Mucosa of stomach (tissue), 1 donor: Measurements from ENCODE around the gene TCAP.

Experiments
- H3K27me3 ChIP-seq: one replicate; pipeline ENCODE4 v1.7.0; 2013; ENCODE audit warnings: mild to moderate bottlenecking, low read length; ENCODE audit not compliant: control insufficient read depth, insufficient read depth
- H3K36me3 ChIP-seq: one replicate; pipeline ENCODE4 v1.7.0; 2013; ENCODE audit warnings: low read length; ENCODE audit not compliant: control insufficient read depth, insufficient read depth
- H3K4me1 ChIP-seq: one replicate; pipeline ENCODE4 v1.7.0; 2013; ENCODE audit warnings: mild to moderate bottlenecking, low read length; ENCODE audit not compliant: control insufficient read depth, insufficient read depth
- H3K4me3 ChIP-seq: one replicate; pipeline ENCODE4 v1.7.0; 2013; ENCODE audit warnings: low read length
- H3K9ac ChIP-seq: one replicate; pipeline ENCODE4 v1.7.0; 2013; ENCODE audit warnings: mild to moderate bottlenecking, low read length, moderate library complexity
- H3K9me3 ChIP-seq: one replicate; pipeline ENCODE4 v1.7.0; 2013; ENCODE audit warnings: mild to moderate bottlenecking, low read length, moderate library complexity; ENCODE audit not compliant: control insufficient read depth
- donor health status: Pancreatic carcinoma.

The TCAP gene

DNA sequence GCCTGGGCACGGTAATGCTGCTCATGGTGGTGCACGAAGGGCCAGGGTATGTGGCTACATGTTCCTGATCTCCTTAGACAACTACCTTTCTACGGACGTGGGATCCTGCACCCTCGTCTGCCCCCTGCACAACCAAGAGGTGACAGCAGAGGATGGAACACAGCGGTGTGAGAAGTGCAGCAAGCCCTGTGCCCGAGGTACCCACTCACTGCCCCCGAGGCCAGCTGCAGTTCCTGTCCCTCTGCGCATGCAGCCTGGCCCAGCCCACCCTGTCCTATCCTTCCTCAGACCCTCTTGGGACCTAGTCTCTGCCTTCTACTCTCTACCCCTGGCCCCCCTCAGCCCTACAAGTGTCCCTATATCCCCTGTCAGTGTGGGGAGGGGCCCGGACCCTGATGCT, 46.7 kb downstream of the TCAP start:
- no peak overlapping the region for H3K9ac ChIP-seq
- H3K9me3 ChIP-seq = no peaks in the 10 kb centered on the region
- peaks cover 44% of the 10 kb centered on the region for H3K36me3 ChIP-seq
- H3K4me3 ChIP-seq = no peak overlapping the region
- H3K4me1 ChIP-seq = peaks cover 27% of the 10 kb centered on the region
- H3K27me3 ChIP-seq = no peaks in the 10 kb centered on the region

DNA sequence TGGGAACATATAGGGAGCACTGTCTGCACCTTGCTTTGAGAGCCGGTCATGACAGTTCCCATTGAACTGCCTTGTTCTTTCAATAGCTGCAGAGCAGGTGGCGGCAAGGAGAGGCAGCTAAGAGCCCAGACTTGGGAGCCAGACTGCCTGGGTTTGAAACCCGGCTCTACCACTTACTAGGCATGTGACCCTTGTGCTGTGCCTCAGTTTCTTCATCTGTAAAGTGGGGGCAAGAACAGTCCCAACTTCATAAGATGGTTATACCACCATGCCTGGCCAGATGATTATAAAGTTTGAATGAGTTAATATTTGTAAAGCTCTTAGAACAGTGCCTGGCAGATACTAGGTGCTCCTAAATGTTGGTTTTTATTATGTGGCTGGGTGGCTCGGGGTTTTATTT, 49.1 kb downstream of the TCAP start:
- peaks cover 33% of the 10 kb centered on the region for H3K36me3 ChIP-seq
- no peaks in the 10 kb centered on the region for H3K27me3 ChIP-seq
- H3K9ac ChIP-seq = no peak overlapping the region
- H3K9me3 ChIP-seq = no peaks in the 10 kb centered on the region
- H3K4me3 ChIP-seq = no peak overlapping the region
- H3K4me1 ChIP-seq = peaks cover 25% of the 10 kb centered on the region

DNA sequence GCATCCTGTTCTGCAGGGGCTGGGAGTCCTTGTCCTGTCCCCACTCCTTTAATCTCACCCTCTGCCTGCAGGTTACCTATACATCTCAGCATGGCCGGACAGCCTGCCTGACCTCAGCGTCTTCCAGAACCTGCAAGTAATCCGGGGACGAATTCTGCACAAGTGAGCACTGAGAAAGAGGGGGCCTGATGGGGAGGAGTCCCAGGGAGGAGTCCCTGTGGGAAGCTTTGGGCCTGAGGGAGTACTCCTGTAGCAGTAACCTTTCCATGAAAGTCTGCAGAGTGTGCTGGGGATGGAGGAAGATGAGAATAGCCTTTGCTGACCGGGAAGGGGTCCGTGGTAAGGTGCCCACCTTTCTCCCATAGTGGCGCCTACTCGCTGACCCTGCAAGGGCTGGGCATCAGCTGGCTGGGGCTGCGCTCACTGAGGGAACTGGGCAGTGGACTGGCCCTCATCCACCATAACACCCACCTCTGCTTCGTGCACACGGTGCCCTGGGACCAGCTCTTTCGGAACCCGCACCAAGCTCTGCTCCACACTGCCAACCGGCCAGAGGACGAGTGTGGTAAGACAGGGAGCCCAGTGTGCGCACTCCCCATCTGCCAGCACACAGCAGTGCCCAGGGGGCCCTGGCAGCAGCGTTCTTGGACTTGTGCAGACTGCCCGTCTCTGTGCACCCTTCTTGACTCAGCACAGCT, 50.4 kb downstream of the TCAP start:
- peak overlapping the region; percentile 54 for H3K9ac ChIP-seq
- peaks cover 30% of the 10 kb centered on the region for H3K4me1 ChIP-seq
- H3K4me3 ChIP-seq = no peak overlapping the region
- H3K27me3 ChIP-seq = no peaks in the 10 kb centered on the region
- H3K9me3 ChIP-seq = no peaks in the 10 kb centered on the region
- H3K36me3 ChIP-seq = peaks cover 23% of the 10 kb centered on the region
